Measurements from ENCODE around the gene VPS37B. TPM values are rescaled to one million over a fixed set of nuclear protein-coding genes. Genes with fewer than 3 reads are reported as not detected.

VPS37B gene
- total RNA-seq, 1 experiment from 2014 or later, result 12.3 TPM

GRCh38 chr12:122856999-122857671 lies 38.8 kb downstream of the VPS37B start:
- H3K4me3 Mint-ChIP-seq, result no peak overlapping the region
- H3K36me3 Mint-ChIP-seq (ENCODE audit: insufficient read depth in 1 of 3, low read depth in 3 of 3), result peaks cover 0 to 6% (median 0%) of the 10 kb centered on the region in 3 experiments; a peak in 2 of 7 replicates
- WGBS (ENCODE audit: extremely low coverage, insufficient read length, low lambda C conversion rate), result no CpG with 5 or more reads among the region's 24 CpGs

More at GRCh38 chr12:122856999-122857671, 38.8 kb downstream of the VPS37B start:
- no peak overlapping the region for H3K4ac ChIP-seq (ENCODE audit: low read depth, low read length)
- H3K9ac ChIP-seq (ENCODE audit: extremely low read depth, insufficient read length, low read length), result no peak overlapping the region
- Mint-ChIP-seq H3K4me1 (peaks cover 0 to 4% of the 10 kb centered on the region in 2 experiments; a peak in 2 of 4 replicates), H3K27me3 (ENCODE audit: low read depth) (peaks cover 9% of the 10 kb centered on the region), H3K27ac (no peak overlapping the region), H3K9me3 (no peaks in the 10 kb centered on the region)
- no peaks in the 10 kb centered on the region for H3K23me2 ChIP-seq (ENCODE audit: insufficient read length, low read depth, low read length, poor library complexity, severe bottlenecking)
- no peak overlapping the region for H3K27ac ChIP-seq (ENCODE audit: insufficient read length, low read depth, low read length)
- H4K5ac ChIP-seq (ENCODE audit: insufficient read length, low read depth, low read length), result no peak overlapping the region
- no peaks in the 10 kb centered on the region for H3K79me1 ChIP-seq (ENCODE audit: insufficient read depth, low read depth, low read length, poor library complexity, severe bottlenecking)
- no peaks in the 10 kb centered on the region for H3K4me1 ChIP-seq (ENCODE audit: insufficient read depth, low read length)
- H2AK5ac ChIP-seq (ENCODE audit: insufficient read length, low read length), result no peak overlapping the region
- H3K56ac ChIP-seq (ENCODE audit: insufficient read length, low read depth, low read length), result no peak overlapping the region
- no peak overlapping the region for H2BK5ac ChIP-seq (ENCODE audit: insufficient read length, low read length)
- no peak overlapping the region for H3K23ac ChIP-seq (ENCODE audit: insufficient read length, low read depth, low read length)
- H3K4me2 ChIP-seq (ENCODE audit: insufficient read depth, insufficient read length, low read length), result no peak overlapping the region
- no peak overlapping the region for H3T11ph ChIP-seq (ENCODE audit: low read length)
- H2AFZ ChIP-seq (ENCODE audit: low read length), result no peak overlapping the region
- H2BK15ac ChIP-seq (ENCODE audit: low read depth, low read length), result no peak overlapping the region
- no peak overlapping the region for H2BK20ac ChIP-seq (ENCODE audit: low read depth, low read length, poor library complexity, severe bottlenecking)
- TF ChIP-seq, protein P1, sequence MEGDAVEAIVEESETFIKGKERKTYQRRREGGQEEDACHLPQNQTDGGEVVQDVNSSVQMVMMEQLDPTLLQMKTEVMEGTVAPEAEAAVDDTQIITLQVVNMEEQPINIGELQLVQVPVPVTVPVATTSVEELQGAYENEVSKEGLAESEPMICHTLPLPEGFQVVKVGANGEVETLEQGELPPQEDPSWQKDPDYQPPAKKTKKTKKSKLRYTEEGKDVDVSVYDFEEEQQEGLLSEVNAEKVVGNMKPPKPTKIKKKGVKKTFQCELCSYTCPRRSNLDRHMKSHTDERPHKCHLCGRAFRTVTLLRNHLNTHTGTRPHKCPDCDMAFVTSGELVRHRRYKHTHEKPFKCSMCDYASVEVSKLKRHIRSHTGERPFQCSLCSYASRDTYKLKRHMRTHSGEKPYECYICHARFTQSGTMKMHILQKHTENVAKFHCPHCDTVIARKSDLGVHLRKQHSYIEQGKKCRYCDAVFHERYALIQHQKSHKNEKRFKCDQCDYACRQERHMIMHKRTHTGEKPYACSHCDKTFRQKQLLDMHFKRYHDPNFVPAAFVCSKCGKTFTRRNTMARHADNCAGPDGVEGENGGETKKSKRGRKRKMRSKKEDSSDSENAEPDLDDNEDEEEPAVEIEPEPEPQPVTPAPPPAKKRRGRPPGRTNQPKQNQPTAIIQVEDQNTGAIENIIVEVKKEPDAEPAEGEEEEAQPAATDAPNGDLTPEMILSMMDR (conservative IDR thresholded peaks at IDR 0.05), result no peak
- H4K8ac ChIP-seq (replicated peaks; ENCODE audit: insufficient read length, low read depth, low read length), result no peak overlapping the region
- H4K91ac ChIP-seq (ENCODE audit: insufficient read length, low read depth, low read length), result no peak overlapping the region
- no peak overlapping the region for H2BK120ac ChIP-seq (ENCODE audit: low read depth, low read length, poor library complexity, severe bottlenecking)
- H4K20me1 ChIP-seq (ENCODE audit: control insufficient read depth, insufficient read depth, insufficient read length), result no peaks in the 10 kb centered on the region
- H2BK12ac ChIP-seq (ENCODE audit: insufficient read length, low read depth, low read length), result no peak overlapping the region
- no peaks in the 10 kb centered on the region for H3K9me3 ChIP-seq (ENCODE audit: control insufficient read depth, low read depth, low read length)
- H3K79me2 ChIP-seq (ENCODE audit: insufficient read depth, low read length), result no peaks in the 10 kb centered on the region
- H3K14ac ChIP-seq (ENCODE audit: insufficient read depth, low read length), result no peak overlapping the region; the same call in 1 of the 2 replicates
- H3K18ac ChIP-seq (ENCODE audit: insufficient read length, low read depth, low read length), result no peak overlapping the region
- no peak for DNase-seq
- no peaks in the 10 kb centered on the region for H3K27me3 ChIP-seq (ENCODE audit: insufficient read depth, low read length)
